Neural cell (in vitro differentiated cells): ENCODE data around the gene FHDC1. TPM values are rescaled to one million over a fixed set of nuclear protein-coding genes. Genes with fewer than 3 reads are reported as not detected.

Experiments
- H2AFZ ChIP-seq: fragments of 200-600, 300-800 bp; sonication (generic), shearing (Covaris generic); 2 replicates; pipeline ENCODE4 v1.6.0; 2014; ENCODE audit warnings: low read depth, mild to moderate bottlenecking, antibody characterized with exemption, low read length, moderate library complexity
- H3F3A ChIP-seq: fragments of 200-600 bp; shearing (Covaris generic); 2 replicates; pipeline ENCODE4 v1.6.1; 2016; ENCODE audit warnings: mild to moderate bottlenecking, moderate library complexity, mixed read lengths, antibody characterized with exemption, low read length; ENCODE audit not compliant: insufficient read depth, poor library complexity, severe bottlenecking
- H3K27ac ChIP-seq: fragments of 200-600, 300-800 bp; sonication (generic), shearing (Covaris generic); 2 replicates; pipeline ENCODE4 v1.5.1; 2014; ENCODE audit warnings: mild to moderate bottlenecking, low read length, moderate library complexity
- H3K27me3 ChIP-seq: fragments of 300-800, 200-600 bp; sonication (generic), shearing (Covaris generic); 2 replicates; pipeline ENCODE4 v1.6.0; 2014; ENCODE audit warnings: mild to moderate bottlenecking, low read depth, low read length, moderate library complexity; ENCODE audit not compliant: insufficient read depth
- H3K36me3 ChIP-seq: fragments of 300-800, 200-600 bp; sonication (generic), shearing (Covaris generic); 2 replicates; pipeline ENCODE4 v1.5.1; 2014; ENCODE audit warnings: mild to moderate bottlenecking, antibody characterized with exemption, low read length, moderate library complexity; ENCODE audit not compliant: insufficient read depth
- H3K4me2 ChIP-seq: fragments of 300-800, 200-600 bp; sonication (generic), shearing (Covaris generic); 2 replicates; pipeline ENCODE4 v1.6.0; 2014; ENCODE audit warnings: mild to moderate bottlenecking, low read length
- H3K4me3 ChIP-seq: fragments of 300-800, 200-600 bp; sonication (generic), shearing (Covaris generic); 2 replicates; pipeline ENCODE4 v1.5.1; 2014; ENCODE audit warnings: mild to moderate bottlenecking, low read length, moderate library complexity
- H3K79me2 ChIP-seq: fragments of 200-600 bp; shearing (Covaris generic); replicated peaks from 2 replicates; pipeline ENCODE4 v1.6.0; 2014; ENCODE audit warnings: mild to moderate bottlenecking, low read length, moderate library complexity; ENCODE audit not compliant: insufficient read depth
- H3K9ac ChIP-seq: fragments of 300-800, 200-600 bp; sonication (generic), shearing (Covaris generic); 2 replicates; pipeline ENCODE4 v1.6.1; 2016; ENCODE audit warnings: mild to moderate bottlenecking, low read length, mixed read lengths
- H3K9me2 ChIP-seq: fragments of 200-600 bp; shearing (Covaris generic); 2 replicates; pipeline ENCODE4 v1.6.1; 2016; ENCODE audit warnings: mild to moderate bottlenecking, low read length, mixed read lengths; ENCODE audit not compliant: insufficient read depth
- H3K9me3 ChIP-seq: fragments of 200-600, 300-800 bp; sonication (generic), shearing (Covaris generic); 2 replicates; pipeline ENCODE4 v1.6.1; 2016; ENCODE audit warnings: mild to moderate bottlenecking, mixed run types, low read length, moderate library complexity, mixed read lengths
- H4K20me1 ChIP-seq: fragments of 200-600 bp; shearing (Covaris generic); 2 replicates; pipeline ENCODE4 v1.6.1; 2016; ENCODE audit warnings: mild to moderate bottlenecking, mixed run types; ENCODE audit not compliant: insufficient read depth
- EZH2 ChIP-seq: fragments of 200-600, 300-800 bp; shearing (Covaris generic), sonication (generic); IDR thresholded peaks from 2 replicates; pipeline ENCODE4 v1.6.1; 2014; ENCODE audit warnings: antibody characterized with exemption, low read length, borderline replicate concordance, mild to moderate bottlenecking; ENCODE audit not compliant: insufficient read depth, poor library complexity, severe bottlenecking
- MXI1 ChIP-seq: fragments of 450-650 bp; conservative IDR thresholded peaks from 2 replicates; pipeline ENCODE4 v1.6.1; 2014; ENCODE audit warnings: antibody characterized with exemption, mild to moderate bottlenecking; ENCODE audit not compliant: poor library complexity, severe bottlenecking
- POLR2AphosphoS5 ChIP-seq: IDR thresholded peaks from 2 replicates; pipeline ENCODE4 v1.6.1; 2012
- RAD21 ChIP-seq: fragments of 450-650 bp; conservative IDR thresholded peaks from 2 replicates; pipeline ENCODE4 v1.6.1; 2014; ENCODE audit warnings: antibody characterized with exemption, mild to moderate bottlenecking, moderate library complexity
- SMC3 ChIP-seq: fragments of 450-650 bp; conservative IDR thresholded peaks from 2 replicates; pipeline ENCODE4 v1.6.1; 2014; ENCODE audit warnings: antibody characterized with exemption, mild to moderate bottlenecking, moderate library complexity; ENCODE audit not compliant: poor library complexity
- TAF1 ChIP-seq: IDR thresholded peaks from 2 replicates; pipeline ENCODE4 v1.6.1; 2012; ENCODE audit warnings: low read depth
- polyA plus RNA-seq: library from polyadenylated mRNA; depleted of rRNA; stranded (reverse); fragments of >200 nt; gene quantifications from 2 replicates; pipeline ENCODE4 v1.2.3, GENCODE V29; 2014
- TF ChIP-seq, protein P1 (sequence below): fragments of 450-650 bp; IDR thresholded peaks from 2 replicates; pipeline ENCODE4 v1.5.1; 2014; ENCODE audit warnings: antibody characterized with exemption, mild to moderate bottlenecking, moderate library complexity; ENCODE audit not compliant: poor library complexity, severe bottlenecking
- TF ChIP-seq, protein P2 (sequence below): IDR thresholded peaks from 2 replicates; pipeline ENCODE4 v1.6.1; 2012; ENCODE audit warnings: borderline replicate concordance

Gene FHDC1
- polyA plus RNA-seq, 1 donor from 2014 or later: 11.4 TPM

DNA sequence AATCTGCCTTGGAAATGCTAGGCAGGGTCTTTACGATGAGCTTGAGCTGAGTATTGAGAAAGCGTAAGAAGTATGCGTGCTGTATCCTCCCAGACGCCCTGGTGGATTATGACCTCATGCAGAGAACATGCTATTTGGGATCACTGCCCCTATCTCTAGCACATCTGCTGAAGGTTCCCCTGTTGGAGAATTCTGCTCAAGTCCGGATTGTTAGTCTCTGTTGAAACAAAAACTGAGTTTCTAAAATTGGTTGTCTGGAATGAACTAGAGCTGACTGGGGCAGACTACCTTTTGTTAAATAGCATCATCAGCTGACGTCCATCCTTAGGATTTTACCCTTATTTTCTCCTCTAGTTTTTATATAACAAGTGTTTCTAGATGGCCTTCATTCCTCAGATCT is 7.5 kb downstream of the FHDC1 start:
- H3K79me2 ChIP-seq: peaks cover 6% of the 10 kb centered on the region
- H3K27ac ChIP-seq: no peak overlapping the region
- H3K36me3 ChIP-seq: peaks cover 4% of the 10 kb centered on the region
- H3K4me2 ChIP-seq: no peak overlapping the region
- H3K9me3 ChIP-seq: no peaks in the 10 kb centered on the region
- no peaks in the 10 kb centered on the region for H3F3A ChIP-seq
- no peak overlapping the region for H3K4me3 ChIP-seq
- peaks cover under 1% of the 10 kb centered on the region for H3K27me3 ChIP-seq
- peaks cover 3% of the 10 kb centered on the region for H4K20me1 ChIP-seq
- TF ChIP-seq MXI1 (no peak), POLR2AphosphoS5 (no peak), SMC3 (no peak)
- TF ChIP-seq, protein P1, sequence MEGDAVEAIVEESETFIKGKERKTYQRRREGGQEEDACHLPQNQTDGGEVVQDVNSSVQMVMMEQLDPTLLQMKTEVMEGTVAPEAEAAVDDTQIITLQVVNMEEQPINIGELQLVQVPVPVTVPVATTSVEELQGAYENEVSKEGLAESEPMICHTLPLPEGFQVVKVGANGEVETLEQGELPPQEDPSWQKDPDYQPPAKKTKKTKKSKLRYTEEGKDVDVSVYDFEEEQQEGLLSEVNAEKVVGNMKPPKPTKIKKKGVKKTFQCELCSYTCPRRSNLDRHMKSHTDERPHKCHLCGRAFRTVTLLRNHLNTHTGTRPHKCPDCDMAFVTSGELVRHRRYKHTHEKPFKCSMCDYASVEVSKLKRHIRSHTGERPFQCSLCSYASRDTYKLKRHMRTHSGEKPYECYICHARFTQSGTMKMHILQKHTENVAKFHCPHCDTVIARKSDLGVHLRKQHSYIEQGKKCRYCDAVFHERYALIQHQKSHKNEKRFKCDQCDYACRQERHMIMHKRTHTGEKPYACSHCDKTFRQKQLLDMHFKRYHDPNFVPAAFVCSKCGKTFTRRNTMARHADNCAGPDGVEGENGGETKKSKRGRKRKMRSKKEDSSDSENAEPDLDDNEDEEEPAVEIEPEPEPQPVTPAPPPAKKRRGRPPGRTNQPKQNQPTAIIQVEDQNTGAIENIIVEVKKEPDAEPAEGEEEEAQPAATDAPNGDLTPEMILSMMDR: no peak
- H3K9me2 ChIP-seq: no peaks in the 10 kb centered on the region
- H3K9ac ChIP-seq: no peak overlapping the region
- no peak overlapping the region for H2AFZ ChIP-seq

DNA sequence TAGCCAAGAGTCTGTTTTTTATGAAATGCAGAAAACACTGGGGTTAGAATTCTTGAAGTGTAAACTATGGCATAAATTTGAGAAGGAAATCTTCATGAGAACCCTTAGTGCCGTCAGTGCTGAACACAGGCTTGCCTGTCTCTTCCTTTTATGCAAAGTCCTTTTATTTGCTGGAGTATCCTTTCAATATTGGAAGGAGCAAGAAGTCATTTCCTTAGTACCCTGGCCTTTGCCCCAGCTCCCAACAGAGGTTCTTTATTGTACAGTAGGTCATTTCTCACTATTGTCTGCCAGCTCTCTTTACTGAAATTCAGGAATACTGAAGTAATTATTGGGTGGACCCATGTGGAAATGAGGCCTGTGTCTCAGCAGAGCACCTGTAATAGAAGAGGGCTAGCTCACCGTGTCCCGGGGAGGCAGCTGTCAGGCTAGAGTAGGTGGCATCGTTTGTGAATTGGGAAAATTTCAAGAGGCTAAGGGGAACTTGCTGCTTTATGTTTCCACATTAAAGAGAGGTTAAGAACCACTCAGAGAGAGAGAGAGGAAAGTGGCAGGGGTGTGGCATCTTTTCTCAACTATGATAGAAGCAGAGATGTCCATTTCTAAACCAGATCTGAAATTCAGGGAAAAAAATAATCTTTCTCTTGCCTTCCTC is 8.7 kb downstream of the FHDC1 start:
- TF ChIP-seq RAD21 (no peak), EZH2 (no peak), POLR2AphosphoS5 (no peak), MXI1 (no peak), SMC3 (no peak), TAF1 (no peak)
- TF ChIP-seq, protein P2, sequence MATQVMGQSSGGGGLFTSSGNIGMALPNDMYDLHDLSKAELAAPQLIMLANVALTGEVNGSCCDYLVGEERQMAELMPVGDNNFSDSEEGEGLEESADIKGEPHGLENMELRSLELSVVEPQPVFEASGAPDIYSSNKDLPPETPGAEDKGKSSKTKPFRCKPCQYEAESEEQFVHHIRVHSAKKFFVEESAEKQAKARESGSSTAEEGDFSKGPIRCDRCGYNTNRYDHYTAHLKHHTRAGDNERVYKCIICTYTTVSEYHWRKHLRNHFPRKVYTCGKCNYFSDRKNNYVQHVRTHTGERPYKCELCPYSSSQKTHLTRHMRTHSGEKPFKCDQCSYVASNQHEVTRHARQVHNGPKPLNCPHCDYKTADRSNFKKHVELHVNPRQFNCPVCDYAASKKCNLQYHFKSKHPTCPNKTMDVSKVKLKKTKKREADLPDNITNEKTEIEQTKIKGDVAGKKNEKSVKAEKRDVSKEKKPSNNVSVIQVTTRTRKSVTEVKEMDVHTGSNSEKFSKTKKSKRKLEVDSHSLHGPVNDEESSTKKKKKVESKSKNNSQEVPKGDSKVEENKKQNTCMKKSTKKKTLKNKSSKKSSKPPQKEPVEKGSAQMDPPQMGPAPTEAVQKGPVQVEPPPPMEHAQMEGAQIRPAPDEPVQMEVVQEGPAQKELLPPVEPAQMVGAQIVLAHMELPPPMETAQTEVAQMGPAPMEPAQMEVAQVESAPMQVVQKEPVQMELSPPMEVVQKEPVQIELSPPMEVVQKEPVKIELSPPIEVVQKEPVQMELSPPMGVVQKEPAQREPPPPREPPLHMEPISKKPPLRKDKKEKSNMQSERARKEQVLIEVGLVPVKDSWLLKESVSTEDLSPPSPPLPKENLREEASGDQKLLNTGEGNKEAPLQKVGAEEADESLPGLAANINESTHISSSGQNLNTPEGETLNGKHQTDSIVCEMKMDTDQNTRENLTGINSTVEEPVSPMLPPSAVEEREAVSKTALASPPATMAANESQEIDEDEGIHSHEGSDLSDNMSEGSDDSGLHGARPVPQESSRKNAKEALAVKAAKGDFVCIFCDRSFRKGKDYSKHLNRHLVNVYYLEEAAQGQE: no peak
- TF ChIP-seq, protein P1: no peak

More for the DNA sequence above, 8.7 kb downstream of the FHDC1 start:
- H2AFZ ChIP-seq: no peak overlapping the region
- no peaks in the 10 kb centered on the region for H3F3A ChIP-seq
- H3K9me2 ChIP-seq: no peaks in the 10 kb centered on the region
- no peaks in the 10 kb centered on the region for H3K27me3 ChIP-seq
- H3K27ac ChIP-seq: no peak overlapping the region
- no peaks in the 10 kb centered on the region for H3K9me3 ChIP-seq
- peaks cover 4% of the 10 kb centered on the region for H3K36me3 ChIP-seq
- peaks cover 3% of the 10 kb centered on the region for H3K79me2 ChIP-seq
- no peaks in the 10 kb centered on the region for H4K20me1 ChIP-seq
- no peak overlapping the region for H3K4me2 ChIP-seq
- no peak overlapping the region for H3K9ac ChIP-seq
- H3K4me3 ChIP-seq: no peak overlapping the region
